Colonic mucosa (tissue), 4 donors: ENCODE data around the gene SYNPR. TPM values are rescaled to one million over a fixed set of nuclear protein-coding genes. Genes with fewer than 3 reads are reported as not detected.

Experiments
- DNase-seq: peaks from one replicate; pipeline ENCODE4 v3.0.0-alpha.2; 2020
- H3K27ac ChIP-seq: fragments of 200-600 bp; one replicate; pipeline ENCODE4 v1.8.0; 2021
- H3K27me3 ChIP-seq: fragments of 200-600 bp; one replicate; pipeline ENCODE4 v1.8.0; 2021
- H3K36me3 ChIP-seq: fragments of 200-600 bp; one replicate; pipeline ENCODE4 v1.8.0; 2021
- H3K4me1 ChIP-seq: fragments of 200-600 bp; one replicate; pipeline ENCODE4 v1.8.0; 2021; ENCODE audit warnings: mild to moderate bottlenecking
- H3K4me3 ChIP-seq: fragments of 200-600 bp; one replicate; pipeline ENCODE4 v1.8.0; 2021
- H3K9ac ChIP-seq, 2 donors: one replicate each; pipeline ENCODE4 v1.7.0; 2013; ENCODE audit warnings: control low read depth in 2 of 2, low read depth in 2 of 2, low read length in 2 of 2
- H3K9me3 ChIP-seq: fragments of 200-600 bp; one replicate; pipeline ENCODE4 v1.8.0; 2021
- CTCF ChIP-seq: fragments of 200-600 bp; IDR thresholded peaks from one replicate; pipeline ENCODE4 v1.8.0; 2022; ENCODE audit warnings: antibody characterized with exemption, mild to moderate bottlenecking
- intact Hi-C: fragments of 100-400 bp; cut with DNase I; formaldehyde crosslinking; loops from one replicate; pipeline ENCODE4 v1.14.1; 2022
- total RNA-seq, 2 donors: library from RNA; stranded (reverse); fragmentation: NEBNext Ultra II Directional in 1 of 2; extraction: Animal tissue kit (Norgen Biotek cat#: 25700) in 1 of 2; gene quantifications; one replicate each; pipeline ENCODE4 v1.2.1, GENCODE V29; 2021
- donor health status: healthy.
- donor health status: DM: no; HTN: no; CAD: no.
- donor health status: DM: no; HTN: no; CAD: no.

The SYNPR gene
- total RNA-seq, 2 donors from 2014 or later = 0.17 TPM; not detected in 1

GRCh38 chr3:63328365-63328764, 50.3 kb downstream of the SYNPR start:
- H3K9me3 ChIP-seq = no peaks in the 10 kb centered on the region

GRCh38 chr3:63331520-63331919, 53.4 kb downstream of the SYNPR start:
- Histone ChIP-seq H3K36me3 (no peaks in the 10 kb centered on the region), H3K4me3 (no peak overlapping the region), H3K27me3 (no peaks in the 10 kb centered on the region), H3K9ac (no peak overlapping the region), H3K9me3 (no peaks in the 10 kb centered on the region), H3K4me1 (no peaks in the 10 kb centered on the region), H3K27ac (no peak overlapping the region)
- intact Hi-C loops = no loop called here
- DNase-seq = no peak
- no peak for TF ChIP-seq CTCF

More at GRCh38 chr3:63328365-63328764, 50.3 kb downstream of the SYNPR start:
- Histone ChIP-seq H3K27me3 (no peaks in the 10 kb centered on the region), H3K4me1 (no peaks in the 10 kb centered on the region), H3K4me3 (no peak overlapping the region), H3K9ac (no peak overlapping the region), H3K27ac (no peak overlapping the region), H3K36me3 (no peaks in the 10 kb centered on the region)
- no peak for DNase-seq
- no peak for TF ChIP-seq CTCF
- intact Hi-C loops = no loop called here

GRCh38 chr3:63333815-63334214, 55.7 kb downstream of the SYNPR start:
- intact Hi-C loops = no loop called here
- no peaks in the 10 kb centered on the region for H3K9me3 ChIP-seq
- H3K27me3 ChIP-seq = no peaks in the 10 kb centered on the region
- H3K9ac ChIP-seq = no peak overlapping the region
- no peak overlapping the region for H3K27ac ChIP-seq
- no peak overlapping the region for H3K4me3 ChIP-seq
- H3K4me1 ChIP-seq = no peaks in the 10 kb centered on the region
- TF ChIP-seq CTCF = no peak
- H3K36me3 ChIP-seq = no peaks in the 10 kb centered on the region
- DNase-seq = no peak

- no peak overlapping the region for H3K4me3 ChIP-seq
- no peak for TF ChIP-seq CTCF
- no peak overlapping the region for H3K27ac ChIP-seq
- no peak for DNase-seq
- H3K4me1 ChIP-seq = no peaks in the 10 kb centered on the region
- H3K36me3 ChIP-seq = no peaks in the 10 kb centered on the region
- intact Hi-C loops = no loop called here
- no peaks in the 10 kb centered on the region for H3K9me3 ChIP-seq
- H3K9ac ChIP-seq = no peak overlapping the region
- no peaks in the 10 kb centered on the region for H3K27me3 ChIP-seq
These were observed 60.2 kb downstream of the SYNPR start for GRCh38 chr3:63338351-63338750.

- Histone ChIP-seq H3K27ac (no peak overlapping the region), H3K27me3 (no peaks in the 10 kb centered on the region), H3K4me1 (peaks cover 4% of the 10 kb centered on the region), H3K9ac (no peak overlapping the region), H3K4me3 (no peak overlapping the region), H3K36me3 (no peaks in the 10 kb centered on the region), H3K9me3 (no peaks in the 10 kb centered on the region)
- TF ChIP-seq CTCF = no peak
- intact Hi-C loops = loop anchor here (10.0 kb wide), 1 partner anchor 661 kb away; no protein-coding TSS in a partner anchor
- DNase-seq = peak; percentile 87
These were observed 65.6 kb downstream of the SYNPR start for GRCh38 chr3:63343674-63344073.
